HS-27A (cell line): ENCODE data around the gene JUND.

ENCODE experiments used
- DNase-seq: peaks from one replicate; pipeline ENCODE4 v3.0.0-alpha.2; 2012; ENCODE audit warnings: low read depth, missing footprints

Gene JUND

GRCh38 chr19:18234194-18234593, 47.2 kb downstream of the JUND start:
- DNase-seq: no peak

- DNase-seq: no peak
Observed at GRCh38 chr19:18233224-18233825, 48.1 kb downstream of the JUND start.

- DNase-seq: no peak
Observed at GRCh38 chr19:18232540-18233223, 48.7 kb downstream of the JUND start.

GRCh38 chr19:18231775-18232174, 49.6 kb downstream of the JUND start:
- DNase-seq: no peak

GRCh38 chr19:18230941-18231734, 50.3 kb downstream of the JUND start:
- DNase-seq: no peak

GRCh38 chr19:18229915-18230314, 51.5 kb downstream of the JUND start:
- DNase-seq: no peak
